ENCODE data around the gene SREBF2. TPM values are rescaled to one million over a fixed set of nuclear protein-coding genes. Genes with fewer than 3 reads are reported as not detected.

The SREBF2 gene
- total and polyA plus RNA-seq, 10 of the 15 experiments (the other 5 are each of a cell fraction or from before 2014, with no cell fraction given), result 2.4 to 177 (median 78.8) TPM

DNA sequence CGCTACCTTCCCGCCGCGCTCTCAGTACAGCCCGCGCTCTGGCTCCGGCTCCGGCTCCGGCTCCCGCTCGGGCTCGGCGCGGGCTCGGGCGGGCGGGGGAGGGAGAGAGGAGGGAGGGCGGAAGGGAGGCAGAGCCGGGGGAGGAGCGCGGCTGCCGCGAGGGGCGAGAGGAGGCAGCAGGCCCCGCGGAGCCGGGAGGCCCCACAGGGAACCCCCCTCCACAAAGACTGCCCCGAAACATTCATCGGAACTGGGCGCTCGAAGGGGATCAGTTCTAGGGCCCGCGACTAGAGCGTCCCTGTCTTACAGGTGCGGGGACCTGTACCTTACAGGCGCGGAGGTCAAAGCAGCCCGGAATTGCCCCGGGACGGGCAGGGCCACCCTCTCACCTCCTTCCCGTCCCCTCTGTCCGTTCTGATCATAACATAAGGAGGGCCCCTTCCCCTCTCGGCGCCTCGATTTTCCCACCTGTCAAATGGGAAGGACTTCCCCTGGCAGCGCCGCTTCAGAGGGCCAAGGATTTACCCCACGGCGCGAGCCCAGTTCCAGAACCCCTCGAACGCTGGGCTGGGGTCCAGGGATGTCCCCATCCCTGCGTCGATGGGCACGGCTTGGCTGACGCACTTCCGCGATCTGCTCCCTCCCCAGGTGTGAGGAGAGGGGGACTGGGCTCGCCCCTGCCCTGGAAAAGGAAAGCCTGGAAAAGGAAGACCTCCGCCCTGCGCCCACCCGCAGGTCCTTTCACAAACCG, 82.3 kb downstream of the SREBF2 start, which contains the start of gene SHISA8:
Gene SHISA8 (minus strand): TSS at position 40 of the 751 bp plus-strand sequence. CDS start 407 bp downstream, outside the sequence.
- WGBS (ENCODE audit: insufficient coverage, insufficient replicate concordance, low lambda C conversion rate, missing lambda C conversion rate), result 38% methylated on average over 31 of the region's 63 CpGs
- Histone ChIP-seq H3K9me3 (replicated peaks; ENCODE audit: control insufficient read depth, insufficient read depth, low read length) (no peaks in the 10 kb centered on the region), H4K20me1 (ENCODE audit: control insufficient read depth, insufficient read depth) (peaks cover 6% of the 10 kb centered on the region; the same call in 1 of the 2 replicates), H3K79me2 (ENCODE audit: control insufficient read depth, insufficient read depth, low read length) (no peaks in the 10 kb centered on the region), H3K4me1 (ENCODE audit: control insufficient read depth, insufficient read depth, low read length) (peaks cover 41% of the 10 kb centered on the region), H2AFZ (ENCODE audit: control insufficient read depth, low read depth, low read length) (peak within 1 kb of the TSS; percentile 69), H3K36me3 (ENCODE audit: control insufficient read depth in 2 of 2, insufficient read depth in 2 of 2, low read length in 1 of 2) (no peaks in the 10 kb centered on the region), H3K27me3 (replicated peaks in 1 of 2; ENCODE audit: control insufficient read depth in 2 of 2, insufficient read depth in 2 of 2, low read length in 1 of 2) (peaks cover 6 to 12% of the 10 kb centered on the region in 2 experiments; a peak in 3 of 4 replicates), H3K27ac (ENCODE audit: control insufficient read depth, insufficient read depth) (no peak within 1 kb of the TSS), H3K4me3 (peak within 1 kb of the TSS; percentile 55; the same call in 1 of the 2 replicates), H3K4me2 (ENCODE audit: control insufficient read depth, insufficient read depth) (peak within 1 kb of the TSS; percentile 89), H3K9ac (ENCODE audit: control insufficient read depth, insufficient read depth, low read length) (peak within 1 kb of the TSS; percentile 51; the same call in 1 of the 2 replicates)
- ChIA-PET POLR2A (interaction anchor here (0.6 to 15.3 kb wide), 8 partner anchors 9 to 115 kb away, joined by 3 to 599 read pairs (median 4); partner anchors contain the start of genes CCDC134 and CENPM), CTCF (interaction anchor here (1.3 to 2.0 kb wide), 3 partner anchors 10 to 53 kb away, joined by 4 read pairs; no protein-coding TSS in a partner anchor), RAD21 (ENCODE audit: unreplicated experiment) (interaction anchor here (0.8 to 5.8 kb wide), 7 partner anchors 10 to 53 kb away, joined by 3 to 40 read pairs (median 7); partner anchors contain the start of gene TNFRSF13C), SMC1A (ENCODE audit: uncharacterized antibody, unreplicated experiment) (interaction anchor here (1.5 to 15.4 kb wide), 2 partner anchors 24 to 26 kb away, joined by 5 to 321 read pairs; no protein-coding TSS in a partner anchor)
- peak; percentile 21 for ATAC-seq
- in situ Hi-C loops (cut with MboI), result no loop called here
- BruUV-seq (replicated peaks), result no TSS peak
- intact Hi-C loops (cut with micrococcal nuclease; ENCODE audit: unreplicated experiment), result no loop called here
- no peak for DNase-seq (ENCODE audit: low read depth, low spot score)
- FAIRE-seq, result no peak
- TF ChIP-seq, protein P1, sequence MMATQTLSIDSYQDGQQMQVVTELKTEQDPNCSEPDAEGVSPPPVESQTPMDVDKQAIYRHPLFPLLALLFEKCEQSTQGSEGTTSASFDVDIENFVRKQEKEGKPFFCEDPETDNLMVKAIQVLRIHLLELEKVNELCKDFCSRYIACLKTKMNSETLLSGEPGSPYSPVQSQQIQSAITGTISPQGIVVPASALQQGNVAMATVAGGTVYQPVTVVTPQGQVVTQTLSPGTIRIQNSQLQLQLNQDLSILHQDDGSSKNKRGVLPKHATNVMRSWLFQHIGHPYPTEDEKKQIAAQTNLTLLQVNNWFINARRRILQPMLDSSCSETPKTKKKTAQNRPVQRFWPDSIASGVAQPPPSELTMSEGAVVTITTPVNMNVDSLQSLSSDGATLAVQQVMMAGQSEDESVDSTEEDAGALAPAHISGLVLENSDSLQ (IDR thresholded peaks at IDR 0.05), result no peak
- TF ChIP-seq RAD51 (IDR thresholded peaks at IDR 0.05) (no peak), NR2F1 (conservative IDR thresholded peaks at IDR 0.05) (0 out of 2 replicates have a peak, but pooled peaks have one; percentile 24), NFYA (IDR thresholded peaks at IDR 0.05; ENCODE audit: borderline replicate concordance, low read depth, low read length) (no peak), RUNX3 (IDR thresholded peaks at IDR 0.05; ENCODE audit: low read length) (no peak)
- TF ChIP-seq, protein P2, sequence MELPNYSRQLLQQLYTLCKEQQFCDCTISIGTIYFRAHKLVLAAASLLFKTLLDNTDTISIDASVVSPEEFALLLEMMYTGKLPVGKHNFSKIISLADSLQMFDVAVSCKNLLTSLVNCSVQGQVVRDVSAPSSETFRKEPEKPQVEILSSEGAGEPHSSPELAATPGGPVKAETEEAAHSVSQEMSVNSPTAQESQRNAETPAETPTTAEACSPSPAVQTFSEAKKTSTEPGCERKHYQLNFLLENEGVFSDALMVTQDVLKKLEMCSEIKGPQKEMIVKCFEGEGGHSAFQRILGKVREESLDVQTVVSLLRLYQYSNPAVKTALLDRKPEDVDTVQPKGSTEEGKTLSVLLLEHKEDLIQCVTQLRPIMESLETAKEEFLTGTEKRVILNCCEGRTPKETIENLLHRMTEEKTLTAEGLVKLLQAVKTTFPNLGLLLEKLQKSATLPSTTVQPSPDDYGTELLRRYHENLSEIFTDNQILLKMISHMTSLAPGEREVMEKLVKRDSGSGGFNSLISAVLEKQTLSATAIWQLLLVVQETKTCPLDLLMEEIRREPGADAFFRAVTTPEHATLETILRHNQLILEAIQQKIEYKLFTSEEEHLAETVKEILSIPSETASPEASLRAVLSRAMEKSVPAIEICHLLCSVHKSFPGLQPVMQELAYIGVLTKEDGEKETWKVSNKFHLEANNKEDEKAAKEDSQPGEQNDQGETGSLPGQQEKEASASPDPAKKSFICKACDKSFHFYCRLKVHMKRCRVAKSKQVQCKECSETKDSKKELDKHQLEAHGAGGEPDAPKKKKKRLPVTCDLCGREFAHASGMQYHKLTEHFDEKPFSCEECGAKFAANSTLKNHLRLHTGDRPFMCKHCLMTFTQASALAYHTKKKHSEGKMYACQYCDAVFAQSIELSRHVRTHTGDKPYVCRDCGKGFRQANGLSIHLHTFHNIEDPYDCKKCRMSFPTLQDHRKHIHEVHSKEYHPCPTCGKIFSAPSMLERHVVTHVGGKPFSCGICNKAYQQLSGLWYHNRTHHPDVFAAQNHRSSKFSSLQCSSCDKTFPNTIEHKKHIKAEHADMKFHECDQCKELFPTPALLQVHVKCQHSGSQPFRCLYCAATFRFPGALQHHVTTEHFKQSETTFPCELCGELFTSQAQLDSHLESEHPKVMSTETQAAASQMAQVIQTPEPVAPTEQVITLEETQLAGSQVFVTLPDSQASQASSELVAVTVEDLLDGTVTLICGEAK (IDR thresholded peaks at IDR 0.05; ENCODE audit: borderline replicate concordance), result no peak
- TF ChIP-seq, protein P3, sequence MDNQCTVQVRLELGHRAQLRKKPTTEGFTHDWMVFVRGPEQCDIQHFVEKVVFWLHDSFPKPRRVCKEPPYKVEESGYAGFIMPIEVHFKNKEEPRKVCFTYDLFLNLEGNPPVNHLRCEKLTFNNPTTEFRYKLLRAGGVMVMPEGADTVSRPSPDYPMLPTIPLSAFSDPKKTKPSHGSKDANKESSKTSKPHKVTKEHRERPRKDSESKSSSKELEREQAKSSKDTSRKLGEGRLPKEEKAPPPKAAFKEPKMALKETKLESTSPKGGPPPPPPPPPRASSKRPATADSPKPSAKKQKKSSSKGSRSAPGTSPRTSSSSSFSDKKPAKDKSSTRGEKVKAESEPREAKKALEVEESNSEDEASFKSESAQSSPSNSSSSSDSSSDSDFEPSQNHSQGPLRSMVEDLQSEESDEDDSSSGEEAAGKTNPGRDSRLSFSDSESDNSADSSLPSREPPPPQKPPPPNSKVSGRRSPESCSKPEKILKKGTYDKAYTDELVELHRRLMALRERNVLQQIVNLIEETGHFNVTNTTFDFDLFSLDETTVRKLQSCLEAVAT (IDR thresholded peaks at IDR 0.05), result 0 out of 2 replicates have a peak, but pooled peaks have one; percentile 42
- TF ChIP-seq, protein P4, sequence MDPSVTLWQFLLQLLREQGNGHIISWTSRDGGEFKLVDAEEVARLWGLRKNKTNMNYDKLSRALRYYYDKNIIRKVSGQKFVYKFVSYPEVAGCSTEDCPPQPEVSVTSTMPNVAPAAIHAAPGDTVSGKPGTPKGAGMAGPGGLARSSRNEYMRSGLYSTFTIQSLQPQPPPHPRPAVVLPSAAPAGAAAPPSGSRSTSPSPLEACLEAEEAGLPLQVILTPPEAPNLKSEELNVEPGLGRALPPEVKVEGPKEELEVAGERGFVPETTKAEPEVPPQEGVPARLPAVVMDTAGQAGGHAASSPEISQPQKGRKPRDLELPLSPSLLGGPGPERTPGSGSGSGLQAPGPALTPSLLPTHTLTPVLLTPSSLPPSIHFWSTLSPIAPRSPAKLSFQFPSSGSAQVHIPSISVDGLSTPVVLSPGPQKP (IDR thresholded peaks at IDR 0.05; ENCODE audit: low read depth, low read length), result 0 out of 2 replicates have a peak, but pooled peaks have one; percentile 14
- TF ChIP-seq, protein P5, sequence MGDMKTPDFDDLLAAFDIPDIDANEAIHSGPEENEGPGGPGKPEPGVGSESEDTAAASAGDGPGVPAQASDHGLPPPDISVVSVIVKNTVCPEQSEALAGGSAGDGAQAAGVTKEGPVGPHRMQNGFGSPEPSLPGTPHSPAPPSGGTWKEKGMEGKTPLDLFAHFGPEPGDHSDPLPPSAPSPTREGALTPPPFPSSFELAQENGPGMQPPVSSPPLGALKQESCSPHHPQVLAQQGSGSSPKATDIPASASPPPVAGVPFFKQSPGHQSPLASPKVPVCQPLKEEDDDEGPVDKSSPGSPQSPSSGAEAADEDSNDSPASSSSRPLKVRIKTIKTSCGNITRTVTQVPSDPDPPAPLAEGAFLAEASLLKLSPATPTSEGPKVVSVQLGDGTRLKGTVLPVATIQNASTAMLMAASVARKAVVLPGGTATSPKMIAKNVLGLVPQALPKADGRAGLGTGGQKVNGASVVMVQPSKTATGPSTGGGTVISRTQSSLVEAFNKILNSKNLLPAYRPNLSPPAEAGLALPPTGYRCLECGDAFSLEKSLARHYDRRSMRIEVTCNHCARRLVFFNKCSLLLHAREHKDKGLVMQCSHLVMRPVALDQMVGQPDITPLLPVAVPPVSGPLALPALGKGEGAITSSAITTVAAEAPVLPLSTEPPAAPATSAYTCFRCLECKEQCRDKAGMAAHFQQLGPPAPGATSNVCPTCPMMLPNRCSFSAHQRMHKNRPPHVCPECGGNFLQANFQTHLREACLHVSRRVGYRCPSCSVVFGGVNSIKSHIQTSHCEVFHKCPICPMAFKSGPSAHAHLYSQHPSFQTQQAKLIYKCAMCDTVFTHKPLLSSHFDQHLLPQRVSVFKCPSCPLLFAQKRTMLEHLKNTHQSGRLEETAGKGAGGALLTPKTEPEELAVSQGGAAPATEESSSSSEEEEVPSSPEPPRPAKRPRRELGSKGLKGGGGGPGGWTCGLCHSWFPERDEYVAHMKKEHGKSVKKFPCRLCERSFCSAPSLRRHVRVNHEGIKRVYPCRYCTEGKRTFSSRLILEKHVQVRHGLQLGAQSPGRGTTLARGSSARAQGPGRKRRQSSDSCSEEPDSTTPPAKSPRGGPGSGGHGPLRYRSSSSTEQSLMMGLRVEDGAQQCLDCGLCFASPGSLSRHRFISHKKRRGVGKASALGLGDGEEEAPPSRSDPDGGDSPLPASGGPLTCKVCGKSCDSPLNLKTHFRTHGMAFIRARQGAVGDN (IDR thresholded peaks at IDR 0.05), result 0 out of 2 replicates have a peak, but pooled peaks have one; percentile 19
